ENCODE results near the gene COL6A3. TPM values are rescaled to one million over a fixed set of nuclear protein-coding genes. Genes with fewer than 3 reads are reported as not detected.

Gene COL6A3
- total RNA-seq, 3 donors from 2014 or later: 20.9 to 235 (median 194) TPM

DNA sequence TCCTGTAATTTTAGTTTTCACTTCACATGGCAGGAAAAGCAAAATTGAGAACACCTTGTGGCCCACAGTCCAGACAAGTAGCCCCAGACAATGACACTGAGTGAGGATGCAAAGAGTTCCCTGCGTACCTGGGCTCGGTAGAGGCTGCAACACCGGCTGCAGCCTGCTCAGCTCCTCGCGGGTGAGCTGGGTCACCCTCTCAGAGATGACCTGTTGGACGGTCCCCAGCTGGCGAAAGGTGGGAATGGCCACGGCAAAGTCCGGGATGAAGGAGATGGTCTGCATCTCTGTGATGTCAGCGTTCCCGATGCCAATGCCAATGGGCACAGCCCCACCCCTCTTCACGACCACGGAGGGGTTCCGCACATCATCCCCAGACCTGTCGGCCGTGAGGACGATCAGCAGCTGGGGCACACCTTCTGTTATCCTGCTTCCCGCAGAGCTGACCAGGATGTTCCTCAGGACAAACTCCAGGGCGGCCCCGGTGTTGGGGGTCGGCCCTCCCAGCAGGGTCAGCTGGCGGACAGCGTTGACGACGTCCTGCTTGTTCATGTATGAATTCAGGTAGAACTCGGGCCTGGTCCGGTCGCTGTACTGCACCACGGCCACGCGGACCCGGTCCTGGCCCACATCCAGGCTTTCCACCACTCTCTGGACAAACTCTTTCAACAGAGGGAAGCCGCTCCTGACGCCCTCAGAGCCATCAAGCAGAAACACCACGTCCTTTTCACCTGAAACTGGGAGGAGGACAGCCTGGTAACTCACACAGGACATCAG, 39.5 kb downstream of the COL6A3 start:
- DNase-seq: no peak
- intact Hi-C loops (cut with DNase I, micrococcal nuclease): no loop called here
- Histone ChIP-seq H3K4me3 (no peak overlapping the region), H3K9me3 (no peaks in the 10 kb centered on the region), H3K36me3 (ENCODE audit: low read depth) (no peaks in the 10 kb centered on the region), H3K4me1 (ENCODE audit: low read depth) (no peaks in the 10 kb centered on the region)
- ATAC-seq: no peak
- TF ChIP-seq, protein P1, sequence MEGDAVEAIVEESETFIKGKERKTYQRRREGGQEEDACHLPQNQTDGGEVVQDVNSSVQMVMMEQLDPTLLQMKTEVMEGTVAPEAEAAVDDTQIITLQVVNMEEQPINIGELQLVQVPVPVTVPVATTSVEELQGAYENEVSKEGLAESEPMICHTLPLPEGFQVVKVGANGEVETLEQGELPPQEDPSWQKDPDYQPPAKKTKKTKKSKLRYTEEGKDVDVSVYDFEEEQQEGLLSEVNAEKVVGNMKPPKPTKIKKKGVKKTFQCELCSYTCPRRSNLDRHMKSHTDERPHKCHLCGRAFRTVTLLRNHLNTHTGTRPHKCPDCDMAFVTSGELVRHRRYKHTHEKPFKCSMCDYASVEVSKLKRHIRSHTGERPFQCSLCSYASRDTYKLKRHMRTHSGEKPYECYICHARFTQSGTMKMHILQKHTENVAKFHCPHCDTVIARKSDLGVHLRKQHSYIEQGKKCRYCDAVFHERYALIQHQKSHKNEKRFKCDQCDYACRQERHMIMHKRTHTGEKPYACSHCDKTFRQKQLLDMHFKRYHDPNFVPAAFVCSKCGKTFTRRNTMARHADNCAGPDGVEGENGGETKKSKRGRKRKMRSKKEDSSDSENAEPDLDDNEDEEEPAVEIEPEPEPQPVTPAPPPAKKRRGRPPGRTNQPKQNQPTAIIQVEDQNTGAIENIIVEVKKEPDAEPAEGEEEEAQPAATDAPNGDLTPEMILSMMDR (IDR thresholded peaks at IDR 0.05): no peak

DNA sequence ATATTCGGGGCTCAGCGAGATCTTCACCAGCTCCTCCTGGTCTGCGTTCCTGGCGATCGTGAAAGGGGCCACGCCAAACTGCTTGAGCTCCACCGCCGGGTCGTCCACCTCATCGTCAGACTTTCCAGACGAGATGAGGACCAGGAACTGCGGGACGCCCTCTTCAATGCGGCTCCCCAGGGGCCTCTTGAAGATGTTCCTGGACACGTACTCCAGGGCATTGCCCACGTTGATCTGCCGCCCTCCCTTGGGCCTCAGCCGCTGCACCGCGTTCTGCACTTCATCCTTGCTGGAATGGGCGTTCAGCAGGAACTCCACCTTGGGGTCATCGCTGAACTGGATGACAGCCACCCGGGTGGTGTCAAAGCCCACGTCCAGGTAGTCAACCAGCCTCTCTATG, 42.1 kb downstream of the COL6A3 start:
- intact Hi-C loops (cut with DNase I, micrococcal nuclease): no loop called here
- no peak overlapping the region for H3K4me3 ChIP-seq
- DNase-seq (no peak), ATAC-seq (no peak)
- TF ChIP-seq, protein P1 (IDR thresholded peaks at IDR 0.05): no peak
- no peaks in the 10 kb centered on the region for H3K36me3 ChIP-seq (ENCODE audit: low read depth)
- H3K4me1 ChIP-seq (ENCODE audit: low read depth): no peaks in the 10 kb centered on the region
- H3K9me3 ChIP-seq: no peaks in the 10 kb centered on the region

DNA sequence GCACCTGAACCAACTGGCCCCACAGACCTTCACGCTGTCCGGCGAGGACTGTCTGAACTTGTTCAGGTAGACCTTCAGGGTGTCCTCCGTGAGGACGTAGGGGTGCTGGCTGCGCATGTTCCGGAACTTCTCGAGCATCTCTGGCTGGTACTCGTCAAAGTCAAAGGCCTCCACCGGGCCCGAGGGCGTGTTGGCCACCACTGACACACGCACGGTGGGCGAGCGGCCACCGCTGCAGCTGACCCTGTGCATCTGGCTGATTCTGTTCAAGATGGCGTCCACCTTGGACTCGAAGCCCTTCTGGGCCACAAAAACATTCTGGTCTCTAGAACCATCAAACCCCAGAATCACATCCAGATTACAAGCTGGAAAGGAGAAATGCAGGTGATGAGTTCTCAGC, 48.3 kb downstream of the COL6A3 start:
- H3K9me3 ChIP-seq: no peaks in the 10 kb centered on the region
- ATAC-seq: no peak
- no peaks in the 10 kb centered on the region for H3K4me1 ChIP-seq (ENCODE audit: low read depth)
- no peak for DNase-seq
- no peaks in the 10 kb centered on the region for H3K36me3 ChIP-seq (ENCODE audit: low read depth)
- intact Hi-C loops (cut with DNase I, micrococcal nuclease): no loop called here
- no peak overlapping the region for H3K4me3 ChIP-seq
- TF ChIP-seq, protein P1 (IDR thresholded peaks at IDR 0.05): no peak

DNA sequence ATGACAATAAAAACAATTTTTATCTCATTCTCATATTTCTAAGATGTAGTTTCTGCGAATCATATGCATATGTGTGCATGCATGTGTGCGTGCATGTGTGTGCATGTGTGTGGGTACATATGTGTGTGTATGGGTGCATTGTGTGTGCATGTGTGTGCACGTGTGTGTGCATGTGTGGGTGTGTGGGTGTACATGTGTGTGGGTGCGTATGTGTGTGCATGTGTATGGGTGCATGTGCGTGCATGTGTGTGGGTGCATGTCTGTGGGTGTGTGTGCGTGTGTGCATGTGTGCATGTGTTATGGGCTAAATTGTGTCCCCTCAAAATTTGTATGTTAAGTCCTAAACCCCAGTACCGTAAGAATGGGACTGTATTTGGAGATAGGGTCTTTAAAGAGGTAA, 49.3 kb downstream of the COL6A3 start:
- no peaks in the 10 kb centered on the region for H3K9me3 ChIP-seq
- no peak overlapping the region for H3K4me3 ChIP-seq
- TF ChIP-seq, protein P1 (IDR thresholded peaks at IDR 0.05): no peak
- no peaks in the 10 kb centered on the region for H3K36me3 ChIP-seq (ENCODE audit: low read depth)
- ATAC-seq (no peak), DNase-seq (no peak)
- no peaks in the 10 kb centered on the region for H3K4me1 ChIP-seq (ENCODE audit: low read depth)
- intact Hi-C loops (cut with DNase I, micrococcal nuclease): no loop called here

DNA sequence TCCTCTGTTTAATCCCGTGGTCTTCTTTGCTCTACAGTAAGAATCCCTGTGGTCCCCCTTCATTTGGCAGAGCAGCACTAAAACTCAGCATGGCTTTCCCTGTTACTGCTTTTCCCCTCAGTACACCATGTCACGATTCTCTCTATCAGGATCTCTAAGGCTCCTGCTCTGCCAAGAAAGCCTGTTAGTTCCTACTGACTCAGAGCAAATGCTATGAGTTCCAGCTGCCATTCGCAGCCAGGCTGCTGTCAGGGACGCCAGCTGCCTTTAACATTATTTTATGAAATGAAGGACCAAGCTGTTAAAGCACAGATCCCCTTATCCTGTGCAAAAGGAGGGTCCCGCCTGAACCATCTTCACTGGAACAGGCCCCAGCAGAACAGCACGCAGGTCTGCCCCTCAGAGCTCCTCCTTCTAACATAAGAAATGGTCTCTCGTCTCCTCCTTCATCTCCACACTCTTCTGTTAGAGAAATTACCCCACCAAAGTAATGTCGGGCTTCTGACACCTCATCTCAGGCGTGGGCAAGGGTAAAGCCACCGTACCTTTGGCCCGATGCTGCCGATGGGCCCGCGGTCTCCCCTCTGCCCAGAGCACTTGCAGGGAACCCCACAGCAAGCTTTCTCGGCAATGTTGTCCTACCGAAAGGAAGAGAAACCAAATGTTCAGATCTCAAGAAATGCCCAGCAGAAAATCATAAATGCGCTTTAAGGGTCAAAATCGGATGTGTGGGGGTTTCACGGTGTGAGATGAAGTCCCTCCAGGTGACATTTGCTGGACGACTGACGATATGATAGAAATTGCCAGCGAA, 52.6 kb downstream of the COL6A3 start:
- Histone ChIP-seq H3K4me3 (no peak overlapping the region), H3K36me3 (ENCODE audit: low read depth) (no peaks in the 10 kb centered on the region), H3K4me1 (ENCODE audit: low read depth) (no peaks in the 10 kb centered on the region), H3K9me3 (no peaks in the 10 kb centered on the region)
- intact Hi-C loops (cut with DNase I, micrococcal nuclease): no loop called here
- TF ChIP-seq, protein P1 (IDR thresholded peaks at IDR 0.05): no peak
- ATAC-seq (no peak), DNase-seq (no peak)
